ENCODE data around the gene RAB14. TPM values are rescaled to one million over a fixed set of nuclear protein-coding genes. Genes with fewer than 3 reads are reported as not detected.

The RAB14 gene
- total and polyA plus RNA-seq, 2 experiments from 2014 or later = 22.8 to 31.0 TPM

- ATAC-seq (no peak), DNase-seq (ENCODE audit: low spot score) (no peak)
- Histone ChIP-seq H4K20me1 (replicated peaks; ENCODE audit: insufficient read depth) (no peaks in the 10 kb centered on the region), H3K4me1 (ENCODE audit: insufficient read depth) (peaks cover 16% of the 10 kb centered on the region), H3K27me3 (ENCODE audit: insufficient read depth) (no peaks in the 10 kb centered on the region), H3K4me2 (no peak overlapping the region), H2AFZ (no peak overlapping the region), H3K36me3 (ENCODE audit: insufficient read depth) (peaks cover 6% of the 10 kb centered on the region; the same call in 1 of the 2 replicates), H3K79me2 (replicated peaks; ENCODE audit: insufficient read depth) (no peaks in the 10 kb centered on the region), H3K27ac (ENCODE audit: low read depth) (no peak overlapping the region), H3K9me2 (ENCODE audit: insufficient read depth) (no peaks in the 10 kb centered on the region), H3F3A (replicated peaks; ENCODE audit: low read depth) (no peaks in the 10 kb centered on the region), H3K4me3 (no peak overlapping the region)
- Mint-ChIP-seq H3K36me3 (ENCODE audit: low read depth) (peaks cover 19% of the 10 kb centered on the region), H3K27ac (peak overlapping the region; percentile 37; the same call in 1 of the 2 replicates), H3K4me1 (peaks cover 18% of the 10 kb centered on the region), H3K9me3 (no peaks in the 10 kb centered on the region), H3K4me3 (no peak overlapping the region), H3K27me3 (ENCODE audit: insufficient read depth, low read depth, poor library complexity) (no peaks in the 10 kb centered on the region)
- TF ChIP-seq NANOG (IDR thresholded peaks at IDR 0.05; ENCODE audit: borderline replicate concordance) (no peak), ZNF331 (CRISPR knock-in tag; IDR thresholded peaks at IDR 0.05; ENCODE audit: low read depth) (no peak)
- TF ChIP-seq, protein P1, sequence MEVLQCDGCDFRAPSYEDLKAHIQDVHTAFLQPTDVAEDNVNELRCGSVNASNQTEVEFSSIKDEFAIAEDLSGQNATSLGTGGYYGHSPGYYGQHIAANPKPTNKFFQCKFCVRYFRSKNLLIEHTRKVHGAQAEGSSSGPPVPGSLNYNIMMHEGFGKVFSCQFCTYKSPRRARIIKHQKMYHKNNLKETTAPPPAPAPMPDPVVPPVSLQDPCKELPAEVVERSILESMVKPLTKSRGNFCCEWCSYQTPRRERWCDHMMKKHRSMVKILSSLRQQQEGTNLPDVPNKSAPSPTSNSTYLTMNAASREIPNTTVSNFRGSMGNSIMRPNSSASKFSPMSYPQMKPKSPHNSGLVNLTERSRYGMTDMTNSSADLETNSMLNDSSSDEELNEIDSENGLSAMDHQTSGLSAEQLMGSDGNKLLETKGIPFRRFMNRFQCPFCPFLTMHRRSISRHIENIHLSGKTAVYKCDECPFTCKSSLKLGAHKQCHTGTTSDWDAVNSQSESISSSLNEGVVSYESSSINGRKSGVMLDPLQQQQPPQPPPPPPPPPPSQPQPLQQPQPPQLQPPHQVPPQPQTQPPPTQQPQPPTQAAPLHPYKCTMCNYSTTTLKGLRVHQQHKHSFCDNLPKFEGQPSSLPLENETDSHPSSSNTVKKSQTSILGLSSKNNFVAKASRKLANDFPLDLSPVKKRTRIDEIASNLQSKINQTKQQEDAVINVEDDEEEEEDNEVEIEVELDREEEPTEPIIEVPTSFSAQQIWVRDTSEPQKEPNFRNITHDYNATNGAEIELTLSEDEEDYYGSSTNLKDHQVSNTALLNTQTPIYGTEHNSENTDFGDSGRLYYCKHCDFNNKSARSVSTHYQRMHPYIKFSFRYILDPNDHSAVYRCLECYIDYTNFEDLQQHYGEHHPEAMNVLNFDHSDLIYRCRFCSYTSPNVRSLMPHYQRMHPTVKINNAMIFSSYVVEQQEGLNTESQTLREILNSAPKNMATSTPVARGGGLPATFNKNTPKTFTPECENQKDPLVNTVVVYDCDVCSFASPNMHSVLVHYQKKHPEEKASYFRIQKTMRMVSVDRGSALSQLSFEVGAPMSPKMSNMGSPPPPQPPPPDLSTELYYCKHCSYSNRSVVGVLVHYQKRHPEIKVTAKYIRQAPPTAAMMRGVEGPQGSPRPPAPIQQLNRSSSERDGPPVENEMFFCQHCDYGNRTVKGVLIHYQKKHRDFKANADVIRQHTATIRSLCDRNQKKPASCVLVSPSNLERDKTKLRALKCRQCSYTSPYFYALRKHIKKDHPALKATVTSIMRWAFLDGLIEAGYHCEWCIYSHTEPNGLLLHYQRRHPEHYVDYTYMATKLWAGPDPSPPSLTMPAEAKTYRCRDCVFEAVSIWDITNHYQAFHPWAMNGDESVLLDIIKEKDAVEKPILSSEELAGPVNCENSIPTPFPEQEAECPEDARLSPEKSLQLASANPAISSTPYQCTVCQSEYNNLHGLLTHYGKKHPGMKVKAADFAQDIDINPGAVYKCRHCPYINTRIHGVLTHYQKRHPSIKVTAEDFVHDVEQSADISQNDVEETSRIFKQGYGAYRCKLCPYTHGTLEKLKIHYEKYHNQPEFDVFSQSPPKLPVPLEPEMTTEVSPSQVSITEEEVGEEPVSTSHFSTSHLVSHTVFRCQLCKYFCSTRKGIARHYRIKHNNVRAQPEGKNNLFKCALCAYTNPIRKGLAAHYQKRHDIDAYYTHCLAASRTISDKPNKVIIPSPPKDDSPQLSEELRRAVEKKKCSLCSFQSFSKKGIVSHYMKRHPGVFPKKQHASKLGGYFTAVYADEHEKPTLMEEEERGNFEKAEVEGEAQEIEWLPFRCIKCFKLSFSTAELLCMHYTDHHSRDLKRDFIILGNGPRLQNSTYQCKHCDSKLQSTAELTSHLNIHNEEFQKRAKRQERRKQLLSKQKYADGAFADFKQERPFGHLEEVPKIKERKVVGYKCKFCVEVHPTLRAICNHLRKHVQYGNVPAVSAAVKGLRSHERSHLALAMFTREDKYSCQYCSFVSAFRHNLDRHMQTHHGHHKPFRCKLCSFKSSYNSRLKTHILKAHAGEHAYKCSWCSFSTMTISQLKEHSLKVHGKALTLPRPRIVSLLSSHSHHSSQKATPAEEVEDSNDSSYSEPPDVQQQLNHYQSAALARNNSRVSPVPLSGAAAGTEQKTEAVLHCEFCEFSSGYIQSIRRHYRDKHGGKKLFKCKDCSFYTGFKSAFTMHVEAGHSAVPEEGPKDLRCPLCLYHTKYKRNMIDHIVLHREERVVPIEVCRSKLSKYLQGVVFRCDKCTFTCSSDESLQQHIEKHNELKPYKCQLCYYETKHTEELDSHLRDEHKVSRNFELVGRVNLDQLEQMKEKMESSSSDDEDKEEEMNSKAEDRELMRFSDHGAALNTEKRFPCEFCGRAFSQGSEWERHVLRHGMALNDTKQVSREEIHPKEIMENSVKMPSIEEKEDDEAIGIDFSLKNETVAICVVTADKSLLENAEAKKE (CRISPR knock-in tag; IDR thresholded peaks at IDR 0.05) = no peak
Measured at GRCh38 chr9:121140162-121140561, 61.5 kb downstream of the RAB14 start.

GRCh38 chr9:121138973-121139372 is 62.7 kb downstream of the RAB14 start:
- no peak overlapping the region for H3K4me3 Mint-ChIP-seq
- H3K36me3 Mint-ChIP-seq (ENCODE audit: low read depth) = peaks cover 16% of the 10 kb centered on the region
- no peaks in the 10 kb centered on the region for H3K27me3 Mint-ChIP-seq (ENCODE audit: insufficient read depth, low read depth, poor library complexity)
- Histone ChIP-seq H4K20me1 (replicated peaks; ENCODE audit: insufficient read depth) (no peaks in the 10 kb centered on the region), H3K27me3 (ENCODE audit: insufficient read depth) (no peaks in the 10 kb centered on the region), H3F3A (replicated peaks; ENCODE audit: low read depth) (no peaks in the 10 kb centered on the region), H3K9me2 (ENCODE audit: insufficient read depth) (no peaks in the 10 kb centered on the region), H3K36me3 (ENCODE audit: insufficient read depth) (peaks cover 2% of the 10 kb centered on the region; the same call in 1 of the 2 replicates), H2AFZ (no peak overlapping the region), H3K4me1 (ENCODE audit: insufficient read depth) (peaks cover 18% of the 10 kb centered on the region), H3K27ac (ENCODE audit: low read depth) (no peak overlapping the region), H3K4me2 (no peak overlapping the region), H3K79me2 (replicated peaks; ENCODE audit: insufficient read depth) (no peaks in the 10 kb centered on the region), H3K4me3 (no peak overlapping the region)
- H3K9me3 Mint-ChIP-seq = no peaks in the 10 kb centered on the region
- DNase-seq (ENCODE audit: low spot score) = no peak
- no peak for ATAC-seq
- no peak overlapping the region for H3K27ac Mint-ChIP-seq
- H3K4me1 Mint-ChIP-seq = peaks cover 25% of the 10 kb centered on the region
- TF ChIP-seq NANOG (IDR thresholded peaks at IDR 0.05; ENCODE audit: borderline replicate concordance) (no peak), EZH2phosphoT487 (IDR thresholded peaks at IDR 0.05; ENCODE audit: unreplicated experiment) (no peak)
- TF ChIP-seq, protein P2, sequence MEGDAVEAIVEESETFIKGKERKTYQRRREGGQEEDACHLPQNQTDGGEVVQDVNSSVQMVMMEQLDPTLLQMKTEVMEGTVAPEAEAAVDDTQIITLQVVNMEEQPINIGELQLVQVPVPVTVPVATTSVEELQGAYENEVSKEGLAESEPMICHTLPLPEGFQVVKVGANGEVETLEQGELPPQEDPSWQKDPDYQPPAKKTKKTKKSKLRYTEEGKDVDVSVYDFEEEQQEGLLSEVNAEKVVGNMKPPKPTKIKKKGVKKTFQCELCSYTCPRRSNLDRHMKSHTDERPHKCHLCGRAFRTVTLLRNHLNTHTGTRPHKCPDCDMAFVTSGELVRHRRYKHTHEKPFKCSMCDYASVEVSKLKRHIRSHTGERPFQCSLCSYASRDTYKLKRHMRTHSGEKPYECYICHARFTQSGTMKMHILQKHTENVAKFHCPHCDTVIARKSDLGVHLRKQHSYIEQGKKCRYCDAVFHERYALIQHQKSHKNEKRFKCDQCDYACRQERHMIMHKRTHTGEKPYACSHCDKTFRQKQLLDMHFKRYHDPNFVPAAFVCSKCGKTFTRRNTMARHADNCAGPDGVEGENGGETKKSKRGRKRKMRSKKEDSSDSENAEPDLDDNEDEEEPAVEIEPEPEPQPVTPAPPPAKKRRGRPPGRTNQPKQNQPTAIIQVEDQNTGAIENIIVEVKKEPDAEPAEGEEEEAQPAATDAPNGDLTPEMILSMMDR (conservative IDR thresholded peaks at IDR 0.05; ENCODE audit: low read depth in 2 of 2) = no peak
